Thoracic aorta (tissue), 2 donors: ENCODE results near the gene RNF19B. TPM values are rescaled to one million over a fixed set of nuclear protein-coding genes. Genes with fewer than 3 reads are reported as not detected.

Experiments
- ATAC-seq: fragments of 150-250 bp; one replicate; pipeline ENCODE4 v1.8.0; 2017; ENCODE audit warnings: low read depth; ENCODE audit not compliant: insufficient number of reproducible peaks, low FRiP score
- DNase-seq: peaks from one replicate; pipeline ENCODE4 v3.0.0-alpha.2; 2020; ENCODE audit warnings: low spot score
- H3K27ac ChIP-seq, 2 donors: fragments of 200-600 bp; sonication (generic); 1 replicate in 1 of 2; 2 replicates in 1 of 2; pipeline ENCODE4 v1.5.1; 2016; ENCODE audit warnings: mild to moderate bottlenecking in 2 of 2, moderate library complexity in 2 of 2
- H3K27me3 ChIP-seq: fragments of 200-600 bp; sonication (generic); replicated peaks from 2 replicates; pipeline ENCODE4 v1.6.0; 2016; ENCODE audit warnings: mild to moderate bottlenecking; ENCODE audit not compliant: insufficient read depth
- H3K36me3 ChIP-seq: fragments of 200-600 bp; sonication (generic); one replicate; pipeline ENCODE4 v1.5.1; 2016
- H3K4me1 ChIP-seq, 2 donors: fragments of 200-600 bp; sonication (generic); 1 replicate in 1 of 2; 2 replicates in 1 of 2; pipeline versions ENCODE4 v1.5.1 to v1.6.0; 2016; ENCODE audit warnings: low read depth in 2 of 2, mild to moderate bottlenecking in 1 of 2; ENCODE audit not compliant: control insufficient read depth in 1 of 2
- H3K4me3 ChIP-seq: fragments of 200-600 bp; sonication (generic); 2 replicates; pipeline ENCODE4 v1.5.1; 2016; ENCODE audit warnings: mild to moderate bottlenecking
- H3K9me3 ChIP-seq: fragments of 200-600 bp; sonication (generic); 2 replicates; pipeline ENCODE4 v1.5.1; 2016
- total RNA-seq, 2 donors: library from RNA; depleted of rRNA; stranded (reverse); fragments of >200 nt; gene quantifications; one replicate each; pipeline versions ENCODE4 v1.1.0 to v1.2.3, GENCODE V29; 2016
- TF ChIP-seq, protein P1 (sequence below): fragments of 200-600 bp; sonication (generic); IDR thresholded peaks from one replicate; pipeline ENCODE4 v1.5.1; 2019; ENCODE audit warnings: antibody characterized with exemption

The RNF19B gene
- total RNA-seq, 2 donors from 2014 or later, result 21.9 to 37.2 TPM

DNA sequence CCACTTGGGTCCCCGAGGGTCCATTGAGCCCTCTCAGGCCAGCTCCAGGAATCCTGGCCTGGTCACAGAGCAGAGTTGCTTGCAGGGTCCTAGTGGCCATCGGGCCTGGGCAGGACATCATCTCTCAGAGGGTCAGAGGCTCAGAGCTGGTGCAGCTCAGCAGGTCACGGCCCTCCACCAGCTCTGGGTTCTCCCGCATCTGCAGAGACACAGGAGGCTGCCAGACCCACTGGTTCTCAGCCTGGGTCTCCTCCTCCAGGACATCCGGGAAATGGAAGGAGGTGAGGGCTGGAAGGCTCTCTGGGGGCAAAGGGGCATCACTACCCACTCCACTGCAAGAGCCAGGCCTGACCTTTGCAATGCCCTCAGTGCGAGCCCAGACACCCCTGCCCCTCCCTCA is 69.9 kb downstream of the RNF19B start:
- Histone ChIP-seq H3K36me3 (no peaks in the 10 kb centered on the region), H3K4me1 (peaks cover 0 to 14% of the 10 kb centered on the region in 2 donors), H3K4me3 (no peak overlapping the region), H3K27ac (no peak overlapping the region), H3K9me3 (no peaks in the 10 kb centered on the region), H3K27me3 (no peaks in the 10 kb centered on the region)
- TF ChIP-seq, protein P1, sequence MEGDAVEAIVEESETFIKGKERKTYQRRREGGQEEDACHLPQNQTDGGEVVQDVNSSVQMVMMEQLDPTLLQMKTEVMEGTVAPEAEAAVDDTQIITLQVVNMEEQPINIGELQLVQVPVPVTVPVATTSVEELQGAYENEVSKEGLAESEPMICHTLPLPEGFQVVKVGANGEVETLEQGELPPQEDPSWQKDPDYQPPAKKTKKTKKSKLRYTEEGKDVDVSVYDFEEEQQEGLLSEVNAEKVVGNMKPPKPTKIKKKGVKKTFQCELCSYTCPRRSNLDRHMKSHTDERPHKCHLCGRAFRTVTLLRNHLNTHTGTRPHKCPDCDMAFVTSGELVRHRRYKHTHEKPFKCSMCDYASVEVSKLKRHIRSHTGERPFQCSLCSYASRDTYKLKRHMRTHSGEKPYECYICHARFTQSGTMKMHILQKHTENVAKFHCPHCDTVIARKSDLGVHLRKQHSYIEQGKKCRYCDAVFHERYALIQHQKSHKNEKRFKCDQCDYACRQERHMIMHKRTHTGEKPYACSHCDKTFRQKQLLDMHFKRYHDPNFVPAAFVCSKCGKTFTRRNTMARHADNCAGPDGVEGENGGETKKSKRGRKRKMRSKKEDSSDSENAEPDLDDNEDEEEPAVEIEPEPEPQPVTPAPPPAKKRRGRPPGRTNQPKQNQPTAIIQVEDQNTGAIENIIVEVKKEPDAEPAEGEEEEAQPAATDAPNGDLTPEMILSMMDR, result no peak
- DNase-seq (no peak), ATAC-seq (no peak)

DNA sequence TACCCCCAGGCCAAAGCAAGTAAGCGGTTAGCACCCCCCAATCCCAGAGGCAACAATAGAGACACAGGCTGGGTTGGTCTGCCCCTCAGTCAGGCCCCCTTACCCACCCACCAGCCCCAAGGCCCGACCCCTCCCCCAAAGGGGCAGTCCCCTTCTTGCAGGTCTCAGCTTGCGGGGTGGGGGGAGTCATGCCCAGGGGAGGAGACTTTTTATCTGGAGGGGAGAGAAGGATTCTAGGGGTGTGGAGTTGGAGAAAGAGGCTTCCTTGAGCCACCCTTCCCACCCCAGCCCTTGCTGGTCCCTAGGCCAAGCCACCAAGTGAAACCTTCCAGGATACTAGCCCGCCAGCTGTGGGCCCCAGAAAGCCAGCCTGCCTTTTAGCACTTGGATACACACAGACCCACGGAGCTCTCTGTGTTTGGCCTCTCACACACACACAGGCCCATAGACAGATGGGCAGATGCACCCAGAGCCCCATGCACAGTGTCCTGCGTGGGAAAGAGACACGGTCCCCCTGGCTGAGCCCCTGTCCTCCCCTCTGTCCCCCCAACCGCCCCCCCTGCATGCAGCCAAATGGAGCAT is 70.5 kb downstream of the RNF19B start:
- ATAC-seq, result no peak
- Histone ChIP-seq H3K9me3 (no peaks in the 10 kb centered on the region), H3K27me3 (no peaks in the 10 kb centered on the region), H3K4me3 (no peak overlapping the region), H3K4me1 (peaks cover 0 to 14% of the 10 kb centered on the region in 2 donors), H3K27ac (no peak overlapping the region), H3K36me3 (no peaks in the 10 kb centered on the region)
- no peak for DNase-seq
- TF ChIP-seq, protein P1, result no peak

DNA sequence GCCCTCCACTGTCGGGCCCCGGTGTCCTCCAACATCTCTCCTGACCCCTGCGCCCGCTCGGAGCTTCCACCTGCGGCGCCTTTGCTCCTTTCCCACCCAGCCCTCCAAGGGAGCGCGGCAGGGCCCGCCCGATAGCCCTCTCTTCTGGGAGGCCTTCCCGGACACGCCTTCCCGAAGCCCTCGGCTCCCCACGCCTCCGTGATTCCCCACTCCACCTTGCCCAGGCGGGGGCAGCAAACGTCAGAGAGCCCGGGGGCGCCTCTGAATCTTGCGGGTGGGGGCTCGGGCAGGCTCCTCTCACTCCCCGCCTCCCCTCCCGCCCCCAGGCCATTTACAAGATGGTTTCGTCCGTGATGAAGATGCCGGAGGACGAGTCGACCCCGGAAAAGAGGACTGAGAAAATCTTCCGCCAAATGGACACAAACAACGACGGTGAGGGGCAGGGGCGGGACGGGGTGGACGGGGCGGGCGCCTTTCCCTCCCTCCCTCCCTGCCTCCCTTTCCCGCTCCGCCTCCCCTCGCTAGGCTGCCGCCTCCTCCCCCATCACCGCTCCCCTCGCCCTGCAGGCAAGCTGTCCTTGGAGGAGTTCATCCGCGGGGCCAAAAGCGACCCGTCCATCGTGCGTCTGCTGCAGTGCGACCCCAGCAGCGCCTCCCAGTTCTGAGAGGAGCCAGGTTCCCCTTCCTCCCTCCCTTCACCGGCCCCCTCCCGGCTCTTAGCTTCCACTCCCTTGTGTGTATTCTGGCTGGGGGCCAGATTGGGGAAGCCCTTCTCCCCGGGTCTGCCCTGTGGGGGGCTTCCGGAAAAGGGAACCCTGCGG is 71.2 kb downstream of the RNF19B start:
- Histone ChIP-seq H3K27ac (no peak overlapping the region), H3K4me1 (peaks cover 0 to 14% of the 10 kb centered on the region in 2 donors), H3K27me3 (no peaks in the 10 kb centered on the region), H3K4me3 (peak overlapping the region; percentile 66), H3K36me3 (no peaks in the 10 kb centered on the region), H3K9me3 (no peaks in the 10 kb centered on the region)
- DNase-seq (no peak), ATAC-seq (no peak)
- TF ChIP-seq, protein P1, result no peak

DNA sequence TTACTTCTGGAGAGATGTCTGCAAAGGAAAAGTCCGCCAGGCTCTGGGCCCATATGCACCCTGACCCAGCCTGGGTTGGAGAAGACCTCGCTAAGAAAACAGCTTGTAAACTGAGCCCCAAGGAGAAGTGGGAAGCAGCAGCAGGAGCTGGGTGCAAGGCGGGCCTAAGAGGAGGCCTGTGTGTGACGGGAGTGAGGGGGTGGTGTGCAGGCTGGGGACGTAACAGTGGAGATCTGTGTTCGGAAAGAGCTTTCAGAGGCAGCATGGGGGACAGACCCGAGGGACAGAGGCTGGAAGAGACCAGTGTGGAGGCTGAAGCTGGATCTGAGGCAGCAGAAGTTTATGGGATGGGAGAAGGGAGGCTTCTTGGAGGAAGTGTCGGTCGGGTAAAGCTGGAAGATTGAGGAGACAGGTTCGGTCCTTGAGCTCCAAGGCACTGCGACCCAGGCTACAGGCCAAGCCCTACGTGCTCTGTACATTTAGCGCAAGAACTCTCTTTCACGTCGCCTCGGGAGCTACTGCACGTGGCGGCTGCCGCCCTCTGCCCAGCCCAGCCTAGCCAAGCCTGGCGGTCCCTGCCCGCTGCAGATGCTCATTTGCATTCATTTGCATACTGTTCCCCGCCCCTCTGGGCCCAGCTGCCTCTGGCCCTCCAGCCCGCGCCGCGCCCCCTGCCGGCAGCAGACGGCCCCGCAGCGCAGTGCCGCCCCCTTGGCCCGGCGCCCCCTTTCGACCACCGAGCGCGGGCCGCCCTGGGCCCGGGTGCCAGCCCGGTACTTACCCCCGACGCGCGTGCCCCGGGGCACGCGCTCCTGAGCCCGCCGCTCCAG is 72.0 kb downstream of the RNF19B start:
- no peak overlapping the region for H3K27ac ChIP-seq
- no peak for DNase-seq

More for the DNA sequence above, 72.0 kb downstream of the RNF19B start:
- Histone ChIP-seq H3K27me3 (no peaks in the 10 kb centered on the region), H3K36me3 (no peaks in the 10 kb centered on the region), H3K4me1 (peaks cover 0 to 14% of the 10 kb centered on the region in 2 donors), H3K9me3 (no peaks in the 10 kb centered on the region), H3K4me3 (peak overlapping the region; percentile 66)
- no peak for ATAC-seq
- TF ChIP-seq, protein P1, result peak; percentile 27
